ENCODE results near the gene UMODL1.

The UMODL1 gene

GRCh38 chr21:42109473-42109872 is 38.4 kb downstream of the UMODL1 start:
- DNase-seq (ENCODE audit: low read depth, low spot score), result no peak
- ChIA-PET POLR2A (no interaction called here), CTCF (interaction anchor here (0.8 to 4.6 kb wide), 5 partner anchors 9 to 292 kb away, joined by 3 to 55 read pairs (median 5); no protein-coding TSS in a partner anchor)
- TF ChIP-seq, protein P1, sequence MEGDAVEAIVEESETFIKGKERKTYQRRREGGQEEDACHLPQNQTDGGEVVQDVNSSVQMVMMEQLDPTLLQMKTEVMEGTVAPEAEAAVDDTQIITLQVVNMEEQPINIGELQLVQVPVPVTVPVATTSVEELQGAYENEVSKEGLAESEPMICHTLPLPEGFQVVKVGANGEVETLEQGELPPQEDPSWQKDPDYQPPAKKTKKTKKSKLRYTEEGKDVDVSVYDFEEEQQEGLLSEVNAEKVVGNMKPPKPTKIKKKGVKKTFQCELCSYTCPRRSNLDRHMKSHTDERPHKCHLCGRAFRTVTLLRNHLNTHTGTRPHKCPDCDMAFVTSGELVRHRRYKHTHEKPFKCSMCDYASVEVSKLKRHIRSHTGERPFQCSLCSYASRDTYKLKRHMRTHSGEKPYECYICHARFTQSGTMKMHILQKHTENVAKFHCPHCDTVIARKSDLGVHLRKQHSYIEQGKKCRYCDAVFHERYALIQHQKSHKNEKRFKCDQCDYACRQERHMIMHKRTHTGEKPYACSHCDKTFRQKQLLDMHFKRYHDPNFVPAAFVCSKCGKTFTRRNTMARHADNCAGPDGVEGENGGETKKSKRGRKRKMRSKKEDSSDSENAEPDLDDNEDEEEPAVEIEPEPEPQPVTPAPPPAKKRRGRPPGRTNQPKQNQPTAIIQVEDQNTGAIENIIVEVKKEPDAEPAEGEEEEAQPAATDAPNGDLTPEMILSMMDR (IDR thresholded peaks at IDR 0.05; ENCODE audit: insufficient read depth, low read length, missing control alignments), result no peak
- no peak overlapping the region for H3K4me3 ChIP-seq (ENCODE audit: low read depth, low read length)

GRCh38 chr21:42109873-42110525 is 38.9 kb downstream of the UMODL1 start:
- TF ChIP-seq, protein P1 (IDR thresholded peaks at IDR 0.05; ENCODE audit: insufficient read depth, low read length, missing control alignments), result no peak
- DNase-seq (ENCODE audit: low read depth, low spot score), result no peak
- no peak overlapping the region for H3K4me3 ChIP-seq (ENCODE audit: low read depth, low read length)
- ChIA-PET POLR2A (no interaction called here), CTCF (interaction anchor here (0.8 to 4.6 kb wide), 4 partner anchors 9 to 293 kb away, joined by 3 to 55 read pairs (median 5); no protein-coding TSS in a partner anchor)

DNA sequence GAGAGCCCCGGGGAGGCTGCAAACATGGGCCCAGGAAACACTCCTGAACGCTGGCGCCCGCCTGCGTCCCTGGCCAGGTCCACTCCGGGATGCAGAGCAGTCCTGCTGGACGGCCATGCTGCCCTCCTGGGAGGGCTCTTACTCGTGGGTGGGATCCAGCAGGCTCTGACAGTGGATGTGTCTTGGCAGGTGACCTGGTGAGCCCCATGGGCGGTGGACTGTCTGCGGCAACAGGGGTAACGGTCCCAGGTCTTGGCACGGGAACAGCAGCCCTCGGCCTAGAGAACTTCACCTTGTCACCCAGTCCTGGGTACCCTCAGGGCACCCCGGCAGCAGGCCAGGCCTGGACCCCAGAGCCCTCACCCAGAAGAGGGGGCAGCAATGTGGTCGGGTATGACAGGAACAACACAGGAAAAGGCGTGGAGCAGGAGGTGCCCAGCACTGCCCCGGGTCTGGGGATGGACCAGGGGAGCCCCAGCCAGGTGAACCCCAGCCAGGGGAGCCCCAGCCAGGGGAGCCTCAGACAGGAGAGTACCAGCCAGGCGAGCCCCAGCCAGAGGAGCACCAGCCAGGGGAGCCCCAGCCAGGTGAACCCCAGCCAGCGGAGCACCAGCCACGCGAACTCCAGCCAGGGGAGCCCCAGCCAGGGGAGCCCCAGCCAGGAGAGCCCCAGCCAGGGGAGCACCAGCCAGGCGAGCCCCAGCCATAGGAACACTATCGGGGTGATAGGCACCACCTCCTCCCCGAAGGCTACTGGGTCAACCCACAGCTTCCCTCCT is 39.8 kb downstream of the UMODL1 start:
- no peak for DNase-seq (ENCODE audit: low read depth, low spot score)
- TF ChIP-seq, protein P1 (IDR thresholded peaks at IDR 0.05; ENCODE audit: insufficient read depth, low read length, missing control alignments), result no peak
- H3K4me3 ChIP-seq (ENCODE audit: low read depth, low read length), result no peak overlapping the region
- CTCF ChIA-PET, result interaction anchor here (1.3 to 1.9 kb wide), 2 partner anchors 233 to 294 kb away, joined by 3 to 6 read pairs; no protein-coding TSS in a partner anchor
- POLR2A ChIA-PET, result no interaction called here

- DNase-seq (ENCODE audit: low read depth, low spot score), result no peak
- ChIA-PET POLR2A (no interaction called here), CTCF (interaction anchor here (1.3 to 1.9 kb wide), 2 partner anchors 234 to 295 kb away, joined by 3 to 6 read pairs; no protein-coding TSS in a partner anchor)
- no peak overlapping the region for H3K4me3 ChIP-seq (ENCODE audit: low read depth, low read length)
- TF ChIP-seq, protein P1 (IDR thresholded peaks at IDR 0.05; ENCODE audit: insufficient read depth, low read length, missing control alignments), result no peak
Measured at GRCh38 chr21:42111470-42111743, 40.3 kb downstream of the UMODL1 start.

DNA sequence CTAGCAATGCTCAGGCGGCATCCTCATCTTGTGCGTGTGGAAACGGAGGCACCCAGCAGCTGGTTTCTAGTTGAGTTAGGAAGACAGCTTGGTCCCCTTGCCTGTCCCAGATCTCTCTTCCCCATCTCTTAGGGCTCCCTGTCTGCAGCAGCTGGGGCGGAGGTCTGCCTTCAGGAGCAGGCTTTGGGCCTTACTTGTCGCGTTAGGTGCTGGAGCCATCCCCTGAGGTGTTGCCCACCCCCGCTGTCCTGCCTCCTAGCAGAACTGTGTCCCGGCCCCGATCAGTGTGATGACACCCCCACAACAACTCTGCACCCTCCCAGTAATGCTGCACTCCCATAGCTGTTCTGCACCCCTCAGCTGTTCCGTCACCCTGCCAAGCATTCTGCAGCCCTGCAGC is 40.7 kb downstream of the UMODL1 start:
- DNase-seq (ENCODE audit: low read depth, low spot score), result no peak
- TF ChIP-seq, protein P1 (IDR thresholded peaks at IDR 0.05; ENCODE audit: insufficient read depth, low read length, missing control alignments), result no peak
- H3K4me3 ChIP-seq (ENCODE audit: low read depth, low read length), result no peak overlapping the region
- CTCF ChIA-PET, result interaction anchor here (0.7 to 1.9 kb wide), 4 partner anchors 10 to 295 kb away, joined by 3 to 6 read pairs (median 3); no protein-coding TSS in a partner anchor
- POLR2A ChIA-PET, result interaction anchor here (0.7 to 0.8 kb wide), 2 partner anchors 14 to 496 kb away, joined by 3 read pairs; no protein-coding TSS in a partner anchor

DNA sequence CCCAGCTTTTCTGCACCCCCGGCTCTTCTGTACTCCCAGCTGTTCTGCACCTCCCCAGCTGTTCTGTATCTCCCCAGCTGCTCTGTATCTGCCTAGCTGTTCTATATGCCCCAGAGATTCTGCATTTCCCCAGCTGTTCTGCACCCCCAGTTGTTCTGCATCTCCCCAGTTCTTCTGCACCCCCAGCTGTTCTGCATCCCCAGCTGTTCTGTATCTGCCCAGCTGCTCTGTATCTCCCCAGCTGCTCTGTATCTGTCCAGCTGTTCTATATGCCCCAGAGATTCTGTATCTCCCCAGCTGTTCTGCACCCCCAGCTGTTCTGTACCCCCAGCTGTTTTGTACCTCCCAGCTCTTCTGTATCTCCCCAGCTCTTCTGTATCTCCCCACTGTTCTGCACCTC is 41.1 kb downstream of the UMODL1 start:
- H3K4me3 ChIP-seq (ENCODE audit: low read depth, low read length), result no peak overlapping the region
- no peak for DNase-seq (ENCODE audit: low read depth, low spot score)
- POLR2A ChIA-PET, result interaction anchor here (0.7 to 1.1 kb wide), 3 partner anchors 14 to 496 kb away, joined by 3 read pairs; no protein-coding TSS in a partner anchor
- CTCF ChIA-PET, result interaction anchor here (0.7 to 1.9 kb wide), 4 partner anchors 10 to 295 kb away, joined by 3 to 6 read pairs (median 3); no protein-coding TSS in a partner anchor
- TF ChIP-seq, protein P1 (IDR thresholded peaks at IDR 0.05; ENCODE audit: insufficient read depth, low read length, missing control alignments), result no peak

All from AG04449 (cell line).